ENCODE measurements around the gene NOM1. TPM values are rescaled to one million over a fixed set of nuclear protein-coding genes. Genes with fewer than 3 reads are reported as not detected.

The NOM1 gene
- polyA plus RNA-seq, 1 donor: 21.2 TPM

GRCh38 chr7:157006205-157006747 lies 56.8 kb downstream of the NOM1 start:
- peaks cover 46% of the 10 kb centered on the region for H3K4me1 ChIP-seq (ENCODE audit: control insufficient read depth, insufficient read depth, low read length)
- H3K4me3 ChIP-seq (ENCODE audit: low read length): peak overlapping the region; percentile 73
- peaks cover 80% of the 10 kb centered on the region for H3K27me3 ChIP-seq (ENCODE audit: control insufficient read depth, insufficient read depth, low read length)
- H3K36me3 ChIP-seq (ENCODE audit: control insufficient read depth, insufficient read depth, low read length): peaks cover 17% of the 10 kb centered on the region
- H3K9me3 ChIP-seq (ENCODE audit: control insufficient read depth, low read depth, low read length): peaks cover 28% of the 10 kb centered on the region
- DNase-seq: peak; percentile 71 to 91
- no CpG with 5 or more reads among the region's 39 CpGs for WGBS (ENCODE audit: insufficient coverage, low lambda C conversion rate)
- H3K27ac ChIP-seq (ENCODE audit: low read length): peak overlapping the region; percentile 91

GRCh38 chr7:157006829-157007469 lies 57.4 kb downstream of the NOM1 start:
- H3K4me1 ChIP-seq (ENCODE audit: control insufficient read depth, insufficient read depth, low read length): peaks cover 51% of the 10 kb centered on the region
- H3K4me3 ChIP-seq (ENCODE audit: low read length): peak overlapping the region; percentile 73
- peaks cover 28% of the 10 kb centered on the region for H3K9me3 ChIP-seq (ENCODE audit: control insufficient read depth, low read depth, low read length)
- DNase-seq: no peak
- peaks cover 17% of the 10 kb centered on the region for H3K36me3 ChIP-seq (ENCODE audit: control insufficient read depth, insufficient read depth, low read length)
- no CpG with 5 or more reads among the region's 7 CpGs for WGBS (ENCODE audit: insufficient coverage, low lambda C conversion rate)
- peaks cover 80% of the 10 kb centered on the region for H3K27me3 ChIP-seq (ENCODE audit: control insufficient read depth, insufficient read depth, low read length)
- H3K27ac ChIP-seq (ENCODE audit: low read length): peak overlapping the region; percentile 91

GRCh38 chr7:157007470-157008066 lies 58.1 kb downstream of the NOM1 start:
- Histone ChIP-seq H3K4me3 (ENCODE audit: low read length) (peak overlapping the region; percentile 73), H3K27ac (ENCODE audit: low read length) (peak overlapping the region; percentile 91), H3K4me1 (ENCODE audit: control insufficient read depth, insufficient read depth, low read length) (peaks cover 49% of the 10 kb centered on the region), H3K9me3 (ENCODE audit: control insufficient read depth, low read depth, low read length) (peaks cover 24% of the 10 kb centered on the region), H3K36me3 (ENCODE audit: control insufficient read depth, insufficient read depth, low read length) (peaks cover 17% of the 10 kb centered on the region), H3K27me3 (ENCODE audit: control insufficient read depth, insufficient read depth, low read length) (peaks cover 78% of the 10 kb centered on the region)
- WGBS (ENCODE audit: insufficient coverage, low lambda C conversion rate): no CpG with 5 or more reads among the region's 18 CpGs
- peak; percentile 75 to 89 for DNase-seq

GRCh38 chr7:157008206-157009169 lies 59.0 kb downstream of the NOM1 start:
- H3K4me1 ChIP-seq (ENCODE audit: control insufficient read depth, insufficient read depth, low read length): peaks cover 41% of the 10 kb centered on the region

GRCh38 chr7:157009170-157009777 lies 59.8 kb downstream of the NOM1 start:
- H3K4me3 ChIP-seq (ENCODE audit: low read length): peak overlapping the region; percentile 73
- peaks cover 79% of the 10 kb centered on the region for H3K27me3 ChIP-seq (ENCODE audit: control insufficient read depth, insufficient read depth, low read length)
- H3K36me3 ChIP-seq (ENCODE audit: control insufficient read depth, insufficient read depth, low read length): peaks cover 16% of the 10 kb centered on the region
- peak in 1 of 2 donors; percentile 85 for DNase-seq
- H3K4me1 ChIP-seq (ENCODE audit: control insufficient read depth, insufficient read depth, low read length): peaks cover 45% of the 10 kb centered on the region
- no CpG with 5 or more reads among the region's 49 CpGs for WGBS (ENCODE audit: insufficient coverage, low lambda C conversion rate)
- H3K27ac ChIP-seq (ENCODE audit: low read length): peak overlapping the region; percentile 91
- H3K9me3 ChIP-seq (ENCODE audit: control insufficient read depth, low read depth, low read length): peaks cover 20% of the 10 kb centered on the region

More at GRCh38 chr7:157008206-157009169, 59.0 kb downstream of the NOM1 start:
- peaks cover 23% of the 10 kb centered on the region for H3K9me3 ChIP-seq (ENCODE audit: control insufficient read depth, low read depth, low read length)
- peaks cover 77% of the 10 kb centered on the region for H3K27me3 ChIP-seq (ENCODE audit: control insufficient read depth, insufficient read depth, low read length)
- peaks cover 17% of the 10 kb centered on the region for H3K36me3 ChIP-seq (ENCODE audit: control insufficient read depth, insufficient read depth, low read length)
- WGBS (ENCODE audit: insufficient coverage, low lambda C conversion rate): no CpG with 5 or more reads among the region's 35 CpGs
- H3K27ac ChIP-seq (ENCODE audit: low read length): peak overlapping the region; percentile 91
- peak overlapping the region; percentile 73 for H3K4me3 ChIP-seq (ENCODE audit: low read length)
- DNase-seq: no peak

GRCh38 chr7:157009778-157010587 lies 60.5 kb downstream of the NOM1 start:
- H3K27me3 ChIP-seq (ENCODE audit: control insufficient read depth, insufficient read depth, low read length): peaks cover 79% of the 10 kb centered on the region
- WGBS (ENCODE audit: insufficient coverage, low lambda C conversion rate): no CpG with 5 or more reads among the region's 130 CpGs
- H3K27ac ChIP-seq (ENCODE audit: low read length): peak overlapping the region; percentile 91
- no peak for DNase-seq
- peaks cover 9% of the 10 kb centered on the region for H3K36me3 ChIP-seq (ENCODE audit: control insufficient read depth, insufficient read depth, low read length)
- H3K4me1 ChIP-seq (ENCODE audit: control insufficient read depth, insufficient read depth, low read length): peaks cover 47% of the 10 kb centered on the region
- H3K4me3 ChIP-seq (ENCODE audit: low read length): peak overlapping the region; percentile 73
- H3K9me3 ChIP-seq (ENCODE audit: control insufficient read depth, low read depth, low read length): peaks cover 14% of the 10 kb centered on the region

GRCh38 chr7:157010588-157011332 lies 61.2 kb downstream of the NOM1 start, which contains the start of gene MNX1:
MNX1 (minus strand) TSS chr7:157010663; CDS start chr7:157010350, 313 bp downstream.
- Histone ChIP-seq H3K27me3 (ENCODE audit: control insufficient read depth, insufficient read depth, low read length) (peaks cover 83% of the 10 kb centered on the region), H3K36me3 (ENCODE audit: control insufficient read depth, insufficient read depth, low read length) (peaks cover 5% of the 10 kb centered on the region), H3K4me1 (ENCODE audit: control insufficient read depth, insufficient read depth, low read length) (peaks cover 45% of the 10 kb centered on the region), H3K4me3 (ENCODE audit: low read length) (peak within 1 kb of the TSS; percentile 73), H3K9me3 (ENCODE audit: control insufficient read depth, low read depth, low read length) (peaks cover 8% of the 10 kb centered on the region), H3K27ac (ENCODE audit: low read length) (peak within 1 kb of the TSS; percentile 91)
- peak; percentile 86 to 95 for DNase-seq
- no CpG with 5 or more reads among the region's 87 CpGs for WGBS (ENCODE audit: insufficient coverage, low lambda C conversion rate)

- WGBS (ENCODE audit: insufficient coverage, low lambda C conversion rate): no CpG with 5 or more reads among the region's 37 CpGs
- Histone ChIP-seq H3K4me3 (ENCODE audit: low read length) (peak overlapping the region; percentile 52), H3K36me3 (ENCODE audit: control insufficient read depth, insufficient read depth, low read length) (no peaks in the 10 kb centered on the region), H3K27me3 (ENCODE audit: control insufficient read depth, insufficient read depth, low read length) (peaks cover 83% of the 10 kb centered on the region), H3K27ac (ENCODE audit: low read length) (no peak overlapping the region), H3K4me1 (ENCODE audit: control insufficient read depth, insufficient read depth, low read length) (peaks cover 38% of the 10 kb centered on the region), H3K9me3 (ENCODE audit: control insufficient read depth, low read depth, low read length) (peaks cover under 1% of the 10 kb centered on the region)
- DNase-seq: peak in 1 of 2 donors; percentile 37
Observed at GRCh38 chr7:157011333-157012112, 62.0 kb downstream of the NOM1 start.

All from large intestine (tissue), 3 donors.